Left forelimb (tissue), 1 donor: Measurements from ENCODE around the gene FAM210A.
"Not testable (repeated sequence)": the region's sequence is repeated elsewhere in the genome, so short reads cannot be mapped to it uniquely, and the experiment has no call there.

ENCODE experiments used
- DNase-seq: peaks from one replicate; pipeline ENCODE4 v3.0.0-alpha.2; 2018; ENCODE audit warnings: low spot score

FAM210A gene

GRCh38 chr18:13700153-13700552 is 26.2 kb downstream of the FAM210A start:
- DNase-seq = no peak

GRCh38 chr18:13696961-13697360 is 29.4 kb downstream of the FAM210A start:
- no peak for DNase-seq

GRCh38 chr18:13695337-13695736 is 31.0 kb downstream of the FAM210A start:
- not testable (repeated sequence) for DNase-seq

- DNase-seq = not testable (repeated sequence)
Observed at GRCh38 chr18:13690060-13690459, 36.3 kb downstream of the FAM210A start.

- DNase-seq = no peak
Observed at GRCh38 chr18:13688191-13689136, 37.9 kb downstream of the FAM210A start.

- DNase-seq = no peak
Observed at GRCh38 chr18:13684546-13684945, 41.8 kb downstream of the FAM210A start.

- no peak for DNase-seq
Observed at GRCh38 chr18:13681701-13682100, 44.7 kb downstream of the FAM210A start.

GRCh38 chr18:13680612-13681011 is 45.7 kb downstream of the FAM210A start:
- DNase-seq = no peak

- DNase-seq = not testable (repeated sequence)
Observed at GRCh38 chr18:13677350-13677749, 49.0 kb downstream of the FAM210A start.

GRCh38 chr18:13676471-13676870 is 49.9 kb downstream of the FAM210A start:
- DNase-seq = no peak

- DNase-seq = no peak
Observed at GRCh38 chr18:13672657-13673056, 53.7 kb downstream of the FAM210A start.

- no peak for DNase-seq
Observed at GRCh38 chr18:13661779-13662256, 64.5 kb downstream of the FAM210A start.

GRCh38 chr18:13661051-13661778 is 65.1 kb downstream of the FAM210A start:
- DNase-seq = no peak

- DNase-seq = no peak
Observed at GRCh38 chr18:13660510-13660909, 65.8 kb downstream of the FAM210A start.

- DNase-seq = no peak
Observed at GRCh38 chr18:13658436-13659204, 67.7 kb downstream of the FAM210A start.

- no peak for DNase-seq
Observed at GRCh38 chr18:13657974-13658373, 68.4 kb downstream of the FAM210A start.

- no peak for DNase-seq
Observed at GRCh38 chr18:13653746-13654433, 72.5 kb downstream of the FAM210A start.

GRCh38 chr18:13649397-13650390 is 76.7 kb downstream of the FAM210A start:
- no peak for DNase-seq

- no peak for DNase-seq
Observed at GRCh38 chr18:13647761-13648160, 78.6 kb downstream of the FAM210A start.

GRCh38 chr18:13646633-13647032 is 79.7 kb downstream of the FAM210A start:
- DNase-seq = no peak
